Heart right ventricle (tissue), 16 donors: ENCODE results near the gene PRPF19. TPM values are rescaled to one million over a fixed set of nuclear protein-coding genes. Genes with fewer than 3 reads are reported as not detected.

Experiments used
- ATAC-seq, 8 donors: fragments of 200-7000 bp; cut with Tn5 transposase; one replicate each; pipeline ENCODE4 v1.9.1; 2020; ENCODE audit warnings: mild to moderate bottlenecking in 8 of 8, moderate library complexity in 8 of 8, moderate number of reproducible peaks in 1 of 8
- DNase-seq, 2 donors: peaks; one replicate each; pipeline ENCODE4 v3.0.0-alpha.2; 2020
- H3K27ac ChIP-seq, 10 donors: fragments of 200-600 bp; sonication (generic) in 2 of 10; one replicate each; pipeline versions ENCODE4 v1.5.0 to v1.8.0; 2020 to 2022; ENCODE audit warnings: mild to moderate bottlenecking in 3 of 10
- H3K27me3 ChIP-seq, 7 donors: fragments of 200-600 bp; one replicate each; pipeline ENCODE4 v1.8.0; 2021 to 2022; ENCODE audit warnings: mild to moderate bottlenecking in 2 of 7
- H3K36me3 ChIP-seq, 9 donors: fragments of 200-600 bp; sonication (generic) in 1 of 9; one replicate each; pipeline versions ENCODE4 v1.5.0 to v1.8.0; 2020 to 2022; ENCODE audit warnings: mild to moderate bottlenecking in 2 of 9
- H3K4me1 ChIP-seq, 9 donors: fragments of 200-600 bp; sonication (generic) in 1 of 9; one replicate each; pipeline versions ENCODE4 v1.5.0 to v1.8.0; 2020 to 2022; ENCODE audit warnings: mild to moderate bottlenecking in 4 of 9
- H3K4me3 ChIP-seq, 10 donors: fragments of 200-600 bp; sonication (generic) in 2 of 10; one replicate each; pipeline versions ENCODE4 v1.5.0 to v1.8.0; 2020 to 2022; ENCODE audit warnings: mild to moderate bottlenecking in 7 of 10, moderate library complexity in 2 of 10
- H3K9me3 ChIP-seq, 11 donors: fragments of 200-600 bp in 10 of 11; sonication (generic) in 2 of 11; one replicate each; pipeline versions ENCODE4 v1.5.0 to v1.8.0; 2013 to 2022; ENCODE audit warnings: mild to moderate bottlenecking in 2 of 11, control low read depth in 1 of 11, moderate library complexity in 1 of 11
- whole genome bisulfite sequencing, 2 donors: extraction: QIAGEN DNeasy Blood & Tissue Kit; methylation state at CpG; one replicate each; pipeline ENCODE4 v1.1.7; 2013; ENCODE audit warnings: inconsistent platforms in 1 of 2; 5-methylcytosine and 5-hydroxymethylcytosine counted together
- intact Hi-C, 10 donors: fragments of 100-400 bp; cut with DNase I; formaldehyde crosslinking; loops; one replicate each; pipeline versions ENCODE4 v1.11.1 to v1.14.2; 2022
- polyA plus RNA-seq, 2 donors: library from polyadenylated mRNA; stranded (reverse); fragments of 200-250 nt; gene quantifications; one replicate each; pipeline ENCODE4 v1.2.3, GENCODE V29; 2013
- total RNA-seq, 10 donors: library from RNA; stranded (reverse); fragmentation: NEBNext Ultra II Directional in 3 of 10; extraction: Animal tissue kit (Norgen Biotek cat#: 25700) in 3 of 10; gene quantifications; one replicate each; pipeline versions ENCODE4 v1.2.1 to v1.2.4, GENCODE V29; 2021 to 2023
- TF ChIP-seq, protein P1 (sequence below), 9 donors: fragments of 200-600 bp; sonication (generic) in 2 of 9; IDR thresholded peaks; one replicate each; pipeline versions ENCODE4 v1.5.0 to v1.8.0; 2021 to 2022; ENCODE audit warnings: antibody characterized with exemption in 9 of 9, mild to moderate bottlenecking in 5 of 9, moderate library complexity in 1 of 9
- donor health status: Arrhythmogenic right ventricular cardiomyopathy.
- donor health status: ischemic (EF 13 %, LVEDD 7.1; RV severe dilation, severe dysfunction).
- donor health status: healthy with polysubstance abuse.
- donor health status: DM: no; HTN: yes; CAD: no.
- donor health status: DM: no; HTN: no; CAD: no.
- donor health status: ischemic (EF 25% LVEDD 6.9; RV normal size, moderate dysfunction).
- donor health status: ischemic (EF 25% LVEDD 5.7; RV mildly dilated, moderate dysfunction).
- donor health status: healthy.
- donor health status: DM: yes; HTN: yes; CAD: no.
- donor health status: Ischemic cardiomyopathy.
- donor health status: ischemic (EF 35%, LVEDD 5.7; RV mildly dilated, moderate dysfunction).
- donor health status: nonischemic (EF 11% LVEDD 7.7; RV severe dilation, severe dysfunction).
- donor health status: DM: yes; HTN: yes; CAD: no.
- donor health status: PGD.
- donor health status: ischemic (EF 29% LVEDD 5.4; RV normal size, mild dysfunction).
- donor health status: nonischemic (EF 23%, LVEDD 6.1; RV moderate dilation, normal function).

The PRPF19 gene
- total and polyA plus RNA-seq, 12 donors: 32.0 to 53.0 (median 40.1) TPM

- ATAC-seq (peak; percentile 96 to 98 (median 98)), DNase-seq (peak; percentile 97)
- peaks cover 23 to 51% (median 38%) of the 10 kb centered on the region in 9 donors for H3K4me1 ChIP-seq
- H3K27me3 ChIP-seq: no peaks in the 10 kb centered on the region
- peaks cover 0 to 12% (median 0%) of the 10 kb centered on the region in 9 donors for H3K36me3 ChIP-seq
- TF ChIP-seq, protein P1, sequence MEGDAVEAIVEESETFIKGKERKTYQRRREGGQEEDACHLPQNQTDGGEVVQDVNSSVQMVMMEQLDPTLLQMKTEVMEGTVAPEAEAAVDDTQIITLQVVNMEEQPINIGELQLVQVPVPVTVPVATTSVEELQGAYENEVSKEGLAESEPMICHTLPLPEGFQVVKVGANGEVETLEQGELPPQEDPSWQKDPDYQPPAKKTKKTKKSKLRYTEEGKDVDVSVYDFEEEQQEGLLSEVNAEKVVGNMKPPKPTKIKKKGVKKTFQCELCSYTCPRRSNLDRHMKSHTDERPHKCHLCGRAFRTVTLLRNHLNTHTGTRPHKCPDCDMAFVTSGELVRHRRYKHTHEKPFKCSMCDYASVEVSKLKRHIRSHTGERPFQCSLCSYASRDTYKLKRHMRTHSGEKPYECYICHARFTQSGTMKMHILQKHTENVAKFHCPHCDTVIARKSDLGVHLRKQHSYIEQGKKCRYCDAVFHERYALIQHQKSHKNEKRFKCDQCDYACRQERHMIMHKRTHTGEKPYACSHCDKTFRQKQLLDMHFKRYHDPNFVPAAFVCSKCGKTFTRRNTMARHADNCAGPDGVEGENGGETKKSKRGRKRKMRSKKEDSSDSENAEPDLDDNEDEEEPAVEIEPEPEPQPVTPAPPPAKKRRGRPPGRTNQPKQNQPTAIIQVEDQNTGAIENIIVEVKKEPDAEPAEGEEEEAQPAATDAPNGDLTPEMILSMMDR (IDR thresholded peaks at IDR 0.05): no peak
- intact Hi-C loops: loop anchor here in 3 of 10 donors (5.0 kb wide), 1 partner anchor 35 kb away; no protein-coding TSS in a partner anchor
- H3K9me3 ChIP-seq: no peaks in the 10 kb centered on the region
- H3K27ac ChIP-seq: peak within 1 kb of the TSS; percentile 56 to 88 (median 80)
- peak within 1 kb of the TSS; percentile 62 to 96 (median 84) for H3K4me3 ChIP-seq
- WGBS, 2 donors: 0 to 1% methylated on average over 57 of the region's 57 CpGs
These were observed 64.4 kb downstream of the PRPF19 start, which contains the start of gene CCDC86 for GRCh38 chr11:60841797-60842667. CCDC86 (plus strand) TSS chr11:60842113; CDS start chr11:60842125, 12 bp downstream.

Other genes starting within 250 kb of the PRPF19 start
- not detected for gene MS4A8, start 207.0 kb downstream of the PRPF19 start, total RNA-seq
- not detected for gene MS4A8, start 207.0 kb downstream of the PRPF19 start, polyA plus RNA-seq
- not detected for gene MS4A18, start 181.9 kb downstream of the PRPF19 start, total RNA-seq
- gene MS4A18, start 181.9 kb downstream of the PRPF19 start, polyA plus RNA-seq: not detected
- gene MS4A15, start 149.7 kb downstream of the PRPF19 start, total RNA-seq: not detected
- gene MS4A15, start 149.7 kb downstream of the PRPF19 start, polyA plus RNA-seq: not detected
- gene MS4A10, start 121.3 kb downstream of the PRPF19 start, total RNA-seq: not detected
- gene MS4A10, start 121.3 kb downstream of the PRPF19 start, polyA plus RNA-seq: not detected
- gene CCDC86, start 64.5 kb downstream of the PRPF19 start, total RNA-seq: 10 to 100 TPM in 4 of 10 donors, 1 to 10 TPM in 6; 6.6 to 20.1 (median 9.2) TPM
- gene CCDC86, start 64.5 kb downstream of the PRPF19 start, polyA plus RNA-seq: 10 to 100 TPM in 1 of 2 donors, 1 to 10 TPM in 1; 7.4 to 26.5 TPM
- gene PTGDR2, start 50.6 kb downstream of the PRPF19 start, total RNA-seq: 1 to 10 TPM in 9 of 10 donors, under 1 TPM in 1; 0.35 to 5.1 (median 1.2) TPM
- 1 to 10 TPM in 1 of 2 donors, under 1 TPM in 1; 0.57 to 5.7 TPM for gene PTGDR2, start 50.6 kb downstream of the PRPF19 start, polyA plus RNA-seq
- under 1 TPM in 3 of 10 donors, not detected in 7; 0.16 to 0.33 (median 0.25) TPM for gene ZP1, start 39.0 kb downstream of the PRPF19 start, total RNA-seq
- gene ZP1, start 39.0 kb downstream of the PRPF19 start, polyA plus RNA-seq: under 1 TPM; 0.37 to 0.51 TPM
- gene TMEM109, start 7.6 kb upstream of the PRPF19 start, total RNA-seq: 100 to 1,000 TPM in 2 of 10 donors, 10 to 100 TPM in 8; 78.6 to 115 (median 92.7) TPM
- gene TMEM109, start 7.6 kb upstream of the PRPF19 start, polyA plus RNA-seq: 100 to 1,000 TPM in 1 of 2 donors, 10 to 100 TPM in 1; 53.3 to 121 TPM
- gene TMEM132A, start 17.9 kb upstream of the PRPF19 start, total RNA-seq: 10 to 100 TPM in 2 of 10 donors, 1 to 10 TPM in 8; 3.7 to 12.9 (median 6.5) TPM
- gene TMEM132A, start 17.9 kb upstream of the PRPF19 start, polyA plus RNA-seq: 10 to 100 TPM; 10.0 to 16.4 TPM
- gene SLC15A3, start 45.6 kb upstream of the PRPF19 start, total RNA-seq: 10 to 100 TPM in 9 of 10 donors, 1 to 10 TPM in 1; 9.5 to 52.4 (median 18.5) TPM
- gene SLC15A3, start 45.6 kb upstream of the PRPF19 start, polyA plus RNA-seq: 10 to 100 TPM; 21.3 to 36.9 TPM
- 1 to 10 TPM in 2 of 10 donors, under 1 TPM in 7, not detected in 1; 0.17 to 4.5 (median 0.46) TPM for gene CD6, start 65.1 kb upstream of the PRPF19 start, total RNA-seq
- under 1 TPM; 0.07 to 0.12 TPM for gene CD6, start 65.1 kb upstream of the PRPF19 start, polyA plus RNA-seq
- gene CD5, start 195.9 kb upstream of the PRPF19 start, total RNA-seq: 1 to 10 TPM in 1 of 10 donors, under 1 TPM in 6, not detected in 3; 0.07 to 5.7 (median 0.38) TPM
- gene CD5, start 195.9 kb upstream of the PRPF19 start, polyA plus RNA-seq: under 1 TPM in 1 of 2 donors, not detected in 1; 0.12 TPM